Measurements from ENCODE around the gene USP10.

The USP10 gene

DNA sequence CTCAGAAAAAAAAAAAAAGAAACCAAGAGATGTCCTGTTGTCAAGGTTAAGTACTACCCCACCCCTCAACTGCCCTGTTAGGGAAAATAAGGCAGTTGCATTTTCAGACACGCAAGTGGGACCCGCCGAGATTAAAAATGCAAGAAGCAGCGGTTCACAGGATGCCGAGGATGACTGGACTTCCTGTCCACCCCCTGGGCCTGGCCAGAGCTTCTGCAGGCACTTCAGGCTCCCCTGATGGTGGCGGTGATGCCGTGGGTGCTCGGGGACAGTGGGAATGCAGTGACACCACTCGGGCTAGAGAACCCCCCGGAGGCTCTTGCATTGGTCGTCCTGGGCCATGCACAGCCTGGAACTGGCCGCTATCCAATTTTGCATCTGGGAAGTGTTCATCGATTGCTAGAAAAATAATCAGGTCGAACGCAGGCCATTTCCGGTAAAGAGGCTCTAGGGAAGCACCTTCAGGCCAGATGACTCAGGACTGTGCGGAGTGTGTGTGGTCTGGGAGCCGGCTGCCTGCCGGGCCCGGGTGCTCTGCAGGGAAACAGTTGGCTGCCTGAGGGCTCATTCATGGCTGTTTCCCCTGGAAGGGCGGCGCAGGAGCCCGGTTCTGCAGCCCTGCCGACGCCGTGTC is 106.6 kb downstream of the USP10 start:
- DNase-seq (ENCODE audit: low read depth): peak; percentile 68
- no peak overlapping the region for H3K4me3 ChIP-seq (ENCODE audit: low read length)
- TF ChIP-seq, protein P1, sequence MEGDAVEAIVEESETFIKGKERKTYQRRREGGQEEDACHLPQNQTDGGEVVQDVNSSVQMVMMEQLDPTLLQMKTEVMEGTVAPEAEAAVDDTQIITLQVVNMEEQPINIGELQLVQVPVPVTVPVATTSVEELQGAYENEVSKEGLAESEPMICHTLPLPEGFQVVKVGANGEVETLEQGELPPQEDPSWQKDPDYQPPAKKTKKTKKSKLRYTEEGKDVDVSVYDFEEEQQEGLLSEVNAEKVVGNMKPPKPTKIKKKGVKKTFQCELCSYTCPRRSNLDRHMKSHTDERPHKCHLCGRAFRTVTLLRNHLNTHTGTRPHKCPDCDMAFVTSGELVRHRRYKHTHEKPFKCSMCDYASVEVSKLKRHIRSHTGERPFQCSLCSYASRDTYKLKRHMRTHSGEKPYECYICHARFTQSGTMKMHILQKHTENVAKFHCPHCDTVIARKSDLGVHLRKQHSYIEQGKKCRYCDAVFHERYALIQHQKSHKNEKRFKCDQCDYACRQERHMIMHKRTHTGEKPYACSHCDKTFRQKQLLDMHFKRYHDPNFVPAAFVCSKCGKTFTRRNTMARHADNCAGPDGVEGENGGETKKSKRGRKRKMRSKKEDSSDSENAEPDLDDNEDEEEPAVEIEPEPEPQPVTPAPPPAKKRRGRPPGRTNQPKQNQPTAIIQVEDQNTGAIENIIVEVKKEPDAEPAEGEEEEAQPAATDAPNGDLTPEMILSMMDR (conservative IDR thresholded peaks at IDR 0.05; ENCODE audit: low read length): no peak

DNA sequence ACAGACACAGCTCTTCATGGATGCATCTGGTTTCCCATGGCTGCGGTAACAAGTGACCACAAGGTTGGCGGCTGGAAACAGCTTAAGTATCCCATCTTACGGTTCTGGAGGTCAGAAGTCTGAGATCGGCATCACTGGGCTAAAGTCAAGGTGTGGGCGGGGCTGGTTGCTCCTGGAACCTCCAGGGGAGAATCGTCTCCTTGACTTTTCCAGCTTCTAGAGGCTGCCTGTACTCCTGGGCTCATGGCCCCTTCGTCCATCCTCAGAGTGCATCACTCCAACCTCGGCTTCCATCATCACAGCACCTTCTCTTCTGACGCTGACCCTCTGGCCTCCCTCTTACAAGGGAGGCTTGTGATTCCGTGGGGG is 107.1 kb downstream of the USP10 start:
- TF ChIP-seq, protein P1 (conservative IDR thresholded peaks at IDR 0.05; ENCODE audit: low read length): no peak
- DNase-seq (ENCODE audit: low read depth): no peak
- H3K4me3 ChIP-seq (ENCODE audit: low read length): no peak overlapping the region

DNA sequence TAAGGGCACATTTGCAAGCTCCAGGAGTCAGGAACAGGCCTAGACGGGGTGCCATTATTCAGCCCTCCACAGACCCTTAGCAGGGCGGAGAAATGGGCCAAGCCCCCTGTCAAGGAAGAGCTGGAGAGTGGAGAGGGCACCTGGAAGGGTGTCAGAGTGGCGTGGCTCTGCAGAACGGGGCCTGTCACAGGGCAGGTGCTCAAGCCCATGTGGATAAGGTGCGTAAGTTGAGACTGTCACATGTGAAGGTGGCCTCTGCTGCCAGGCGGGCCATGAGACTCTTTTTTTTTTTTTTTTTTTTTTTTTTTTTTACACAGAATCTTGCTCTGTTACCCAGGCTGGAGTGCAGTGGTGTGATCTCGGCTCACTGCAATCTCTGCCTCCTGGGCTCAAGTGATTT is 108.0 kb downstream of the USP10 start:
- TF ChIP-seq, protein P1 (conservative IDR thresholded peaks at IDR 0.05; ENCODE audit: low read length): no peak

DNA sequence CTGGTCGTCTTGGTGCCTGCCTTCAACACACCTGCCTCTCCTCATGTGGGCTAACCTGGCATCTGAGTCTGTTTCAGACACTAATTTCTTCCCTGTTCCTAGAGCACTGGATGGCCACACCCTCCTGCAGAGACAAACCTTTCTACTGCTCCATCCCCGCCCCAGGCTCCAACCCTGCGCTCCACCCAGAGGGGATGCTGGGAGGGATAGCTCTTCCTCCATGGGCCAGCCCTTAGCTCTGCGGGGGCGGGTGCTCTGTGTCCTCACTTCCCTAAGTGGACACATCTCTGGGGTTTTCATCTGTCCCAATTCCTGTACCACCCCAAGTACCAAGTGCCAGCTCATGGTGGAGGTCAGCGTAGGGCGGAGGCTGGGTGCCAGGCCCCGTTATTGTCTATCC is 109.0 kb downstream of the USP10 start:
- DNase-seq (ENCODE audit: low read depth): no peak
- TF ChIP-seq, protein P1 (conservative IDR thresholded peaks at IDR 0.05; ENCODE audit: low read length): no peak
- H3K4me3 ChIP-seq (ENCODE audit: low read length): no peak overlapping the region

More for the DNA sequence above, 108.0 kb downstream of the USP10 start:
- no peak for DNase-seq (ENCODE audit: low read depth)
- no peak overlapping the region for H3K4me3 ChIP-seq (ENCODE audit: low read length)

DNA sequence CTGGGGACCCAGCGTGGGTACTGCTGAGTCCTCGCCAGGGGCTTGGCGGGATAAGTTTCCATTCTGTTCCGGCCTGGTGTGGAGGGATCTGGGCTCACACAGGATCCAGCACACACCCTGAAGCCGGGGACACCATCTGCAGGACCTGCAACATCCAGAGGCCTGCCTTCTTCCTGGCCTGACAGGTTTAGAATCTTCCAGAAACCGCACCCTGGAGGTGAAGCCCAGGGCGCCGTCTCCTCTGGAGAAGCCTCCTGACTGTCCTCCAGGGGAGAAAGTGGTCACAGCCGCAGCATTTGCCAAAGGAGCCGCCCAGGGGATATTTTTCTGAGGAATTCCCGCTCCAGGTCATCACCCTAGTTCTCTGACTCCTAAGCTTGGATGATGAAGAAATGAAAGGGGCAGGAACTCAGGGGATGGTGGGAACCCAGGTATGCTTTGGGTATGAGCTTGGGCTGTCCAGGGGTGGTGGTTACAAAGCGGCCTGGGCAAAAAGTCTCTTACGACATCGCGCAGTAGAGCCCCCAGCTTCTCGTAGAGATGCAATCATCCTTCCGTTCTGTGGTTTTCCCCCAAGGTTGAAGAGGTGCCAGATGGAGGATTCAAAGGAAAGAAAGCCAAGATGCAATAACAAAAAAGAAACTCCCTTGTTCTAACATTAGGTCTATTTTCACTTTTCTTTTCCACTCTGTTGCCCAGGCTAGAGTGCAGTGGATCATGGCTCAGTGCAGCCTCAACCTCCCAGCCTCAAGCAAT is 110.9 kb downstream of the USP10 start:
- DNase-seq (ENCODE audit: low read depth): peak; percentile 85
- H3K4me3 ChIP-seq (ENCODE audit: low read length): no peak overlapping the region
- TF ChIP-seq, protein P1 (conservative IDR thresholded peaks at IDR 0.05; ENCODE audit: low read length): no peak

DNA sequence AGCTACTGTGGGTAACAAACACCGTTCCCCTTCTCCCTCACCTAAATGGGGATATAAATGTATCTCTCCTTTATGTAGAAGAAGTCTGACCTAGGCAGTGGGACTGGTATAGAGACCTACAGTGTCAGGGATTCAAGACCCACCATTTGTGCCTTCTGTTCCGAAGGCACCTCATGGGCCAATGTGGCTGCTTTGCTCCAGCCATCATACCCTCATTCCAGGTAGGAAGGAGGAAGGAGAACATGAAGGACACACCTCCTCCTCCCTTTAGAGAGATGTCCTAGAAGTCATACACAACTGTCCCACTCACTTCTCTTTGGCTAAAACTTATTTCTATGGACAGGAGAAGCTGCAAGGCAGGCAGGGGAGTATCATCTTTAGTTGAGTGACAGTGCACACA is 111.7 kb downstream of the USP10 start:
- TF ChIP-seq, protein P1 (conservative IDR thresholded peaks at IDR 0.05; ENCODE audit: low read length): no peak
- no peak for DNase-seq (ENCODE audit: low read depth)
- no peak overlapping the region for H3K4me3 ChIP-seq (ENCODE audit: low read length)
